ENCODE results near the gene PAX2. TPM values are rescaled to one million over a fixed set of nuclear protein-coding genes. Genes with fewer than 3 reads are reported as not detected.

The PAX2 gene
- total RNA-seq, 2 donors from 2014 or later: 0.93 to 0.99 TPM

DNA sequence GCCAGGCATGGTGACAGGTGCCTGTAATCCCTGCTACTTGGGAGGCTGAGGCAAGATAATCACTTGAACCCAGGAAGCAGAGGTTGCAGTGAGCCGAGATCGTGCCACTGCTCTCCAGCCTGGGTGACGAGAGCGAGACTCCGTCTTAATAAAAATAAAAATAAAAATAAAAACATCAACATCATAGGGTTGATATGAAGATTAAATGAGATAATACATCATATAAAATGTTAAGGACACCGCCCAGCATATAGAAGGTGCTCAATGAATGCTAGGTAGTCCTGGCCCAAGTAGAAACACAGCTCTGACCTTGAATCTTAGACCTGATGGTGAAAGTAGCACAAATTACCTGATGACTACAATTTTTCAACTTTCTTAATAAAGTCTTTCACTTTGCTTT, 74.0 kb downstream of the PAX2 start:
- peaks cover 93% of the 10 kb centered on the region for H3K27me3 Mint-ChIP-seq (ENCODE audit: insufficient read depth)
- H3K36me3 ChIP-seq (ENCODE audit: control insufficient read depth, insufficient read depth, low read length): no peaks in the 10 kb centered on the region
- no peak for DNase-seq
- H3K27ac ChIP-seq (ENCODE audit: low read depth, low read length): no peak overlapping the region
- WGBS, 2 experiments (ENCODE audit: insufficient coverage in 1 of 2, insufficient read length in 1 of 2): 86% methylated on average over 4 of the region's 6 CpGs; no CpG with 5 or more reads in 1 of the 2 experiments
- H3K36me3 Mint-ChIP-seq (ENCODE audit: low read depth): no peaks in the 10 kb centered on the region
- peaks cover 15% of the 10 kb centered on the region for H3K4me1 Mint-ChIP-seq
- peaks cover 80% of the 10 kb centered on the region for H3K27me3 ChIP-seq (ENCODE audit: control insufficient read depth, insufficient read depth, low read length, poor library complexity, severe bottlenecking)
- H3K9ac ChIP-seq (ENCODE audit: extremely low read depth, low read length, poor library complexity, severe bottlenecking): no peak overlapping the region
- no peak overlapping the region for H3K4me3 Mint-ChIP-seq
- no peak overlapping the region for H3K4me3 ChIP-seq (ENCODE audit: low read length)
- no peaks in the 10 kb centered on the region for H3K9me3 ChIP-seq (ENCODE audit: control insufficient read depth, low read length)
- no peaks in the 10 kb centered on the region for H3K9me3 Mint-ChIP-seq
- H3K27ac Mint-ChIP-seq: no peak overlapping the region
- peaks cover 9% of the 10 kb centered on the region for H3K4me1 ChIP-seq (ENCODE audit: control insufficient read depth, insufficient read depth, low read length)
- TF ChIP-seq, protein P1, sequence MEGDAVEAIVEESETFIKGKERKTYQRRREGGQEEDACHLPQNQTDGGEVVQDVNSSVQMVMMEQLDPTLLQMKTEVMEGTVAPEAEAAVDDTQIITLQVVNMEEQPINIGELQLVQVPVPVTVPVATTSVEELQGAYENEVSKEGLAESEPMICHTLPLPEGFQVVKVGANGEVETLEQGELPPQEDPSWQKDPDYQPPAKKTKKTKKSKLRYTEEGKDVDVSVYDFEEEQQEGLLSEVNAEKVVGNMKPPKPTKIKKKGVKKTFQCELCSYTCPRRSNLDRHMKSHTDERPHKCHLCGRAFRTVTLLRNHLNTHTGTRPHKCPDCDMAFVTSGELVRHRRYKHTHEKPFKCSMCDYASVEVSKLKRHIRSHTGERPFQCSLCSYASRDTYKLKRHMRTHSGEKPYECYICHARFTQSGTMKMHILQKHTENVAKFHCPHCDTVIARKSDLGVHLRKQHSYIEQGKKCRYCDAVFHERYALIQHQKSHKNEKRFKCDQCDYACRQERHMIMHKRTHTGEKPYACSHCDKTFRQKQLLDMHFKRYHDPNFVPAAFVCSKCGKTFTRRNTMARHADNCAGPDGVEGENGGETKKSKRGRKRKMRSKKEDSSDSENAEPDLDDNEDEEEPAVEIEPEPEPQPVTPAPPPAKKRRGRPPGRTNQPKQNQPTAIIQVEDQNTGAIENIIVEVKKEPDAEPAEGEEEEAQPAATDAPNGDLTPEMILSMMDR (conservative IDR thresholded peaks at IDR 0.05): no peak

DNA sequence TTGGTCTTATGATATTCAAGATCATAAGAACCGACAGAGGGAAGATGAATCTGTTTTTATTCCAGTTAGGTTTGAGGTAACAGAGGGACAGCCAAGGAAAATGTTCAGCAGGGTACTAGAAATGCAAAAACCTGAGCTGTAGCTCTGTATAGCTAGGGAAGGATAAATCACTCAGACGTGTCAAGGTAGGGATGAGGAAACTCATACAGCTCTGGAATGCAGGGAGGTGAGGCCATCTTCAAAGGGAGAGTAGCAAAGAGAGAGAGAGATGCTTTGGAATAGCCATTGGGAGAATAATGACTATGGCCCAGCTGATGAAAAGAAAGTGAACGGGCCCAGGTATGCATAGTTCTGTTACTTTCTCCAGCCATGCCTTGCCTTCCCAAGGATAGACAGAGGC, 77.8 kb downstream of the PAX2 start:
- TF ChIP-seq, protein P1 (conservative IDR thresholded peaks at IDR 0.05): no peak
- Mint-ChIP-seq H3K4me3 (no peak overlapping the region), H3K4me1 (peaks cover 3% of the 10 kb centered on the region), H3K27me3 (ENCODE audit: insufficient read depth) (peaks cover 98% of the 10 kb centered on the region), H3K27ac (no peak overlapping the region), H3K9me3 (no peaks in the 10 kb centered on the region), H3K36me3 (ENCODE audit: low read depth) (no peaks in the 10 kb centered on the region)
- Histone ChIP-seq H3K4me3 (ENCODE audit: low read length) (no peak overlapping the region), H3K27me3 (ENCODE audit: control insufficient read depth, insufficient read depth, low read length, poor library complexity, severe bottlenecking) (peaks cover 100% of the 10 kb centered on the region), H3K27ac (ENCODE audit: low read depth, low read length) (no peak overlapping the region), H3K9me3 (ENCODE audit: control insufficient read depth, low read length) (no peaks in the 10 kb centered on the region), H3K4me1 (ENCODE audit: control insufficient read depth, insufficient read depth, low read length) (no peaks in the 10 kb centered on the region), H3K9ac (ENCODE audit: extremely low read depth, low read length, poor library complexity, severe bottlenecking) (no peak overlapping the region), H3K36me3 (ENCODE audit: control insufficient read depth, insufficient read depth, low read length) (no peaks in the 10 kb centered on the region)
- no peak for DNase-seq
- 47 to 56% methylated on average over 3 of the region's 3 CpGs for WGBS, 2 experiments (ENCODE audit: insufficient coverage in 1 of 2, insufficient read length in 1 of 2)

DNA sequence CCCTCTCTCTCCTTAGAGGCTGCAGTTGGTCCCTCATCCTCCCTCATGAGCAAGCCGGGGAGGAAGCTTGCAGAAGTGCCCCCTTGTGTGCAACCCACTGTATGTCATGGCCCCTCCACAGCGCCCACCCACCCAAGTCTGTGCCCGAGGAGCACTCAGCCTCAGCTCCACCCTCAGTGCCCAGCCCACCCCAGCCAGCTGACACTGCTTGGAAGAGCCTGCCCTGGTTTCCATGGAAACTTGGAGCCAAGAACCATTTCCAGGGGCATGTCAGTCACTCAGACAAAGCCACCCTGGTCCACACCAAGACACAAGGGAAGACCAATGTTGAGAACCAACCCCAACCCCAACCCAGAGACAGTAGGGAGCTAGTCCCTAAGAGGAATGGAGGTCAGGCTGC, 79.5 kb downstream of the PAX2 start:
- H3K4me3 Mint-ChIP-seq: no peak overlapping the region
- no peaks in the 10 kb centered on the region for H3K9me3 Mint-ChIP-seq
- DNase-seq: peak; percentile 35
- H3K4me1 ChIP-seq (ENCODE audit: control insufficient read depth, insufficient read depth, low read length): peaks cover 3% of the 10 kb centered on the region
- H3K27ac ChIP-seq (ENCODE audit: low read depth, low read length): no peak overlapping the region
- TF ChIP-seq, protein P1 (conservative IDR thresholded peaks at IDR 0.05): no peak
- no peaks in the 10 kb centered on the region for H3K36me3 ChIP-seq (ENCODE audit: control insufficient read depth, insufficient read depth, low read length)
- no peak overlapping the region for H3K27ac Mint-ChIP-seq
- H3K27me3 ChIP-seq (ENCODE audit: control insufficient read depth, insufficient read depth, low read length, poor library complexity, severe bottlenecking): peaks cover 100% of the 10 kb centered on the region
- H3K4me3 ChIP-seq (ENCODE audit: low read length): no peak overlapping the region
- 56 to 57% methylated on average over 1 to 3 of the region's 3 CpGs for WGBS, 2 experiments (ENCODE audit: insufficient coverage in 1 of 2, insufficient read length in 1 of 2)
- no peak overlapping the region for H3K9ac ChIP-seq (ENCODE audit: extremely low read depth, low read length, poor library complexity, severe bottlenecking)
- H3K9me3 ChIP-seq (ENCODE audit: control insufficient read depth, low read length): no peaks in the 10 kb centered on the region
- peaks cover 95% of the 10 kb centered on the region for H3K27me3 Mint-ChIP-seq (ENCODE audit: insufficient read depth)
- H3K36me3 Mint-ChIP-seq (ENCODE audit: low read depth): no peaks in the 10 kb centered on the region
- peaks cover 12% of the 10 kb centered on the region for H3K4me1 Mint-ChIP-seq

Data from endodermal cell (in vitro differentiated cells).